ENCODE measurements around the gene TMEM171. TPM values are rescaled to one million over a fixed set of nuclear protein-coding genes. Genes with fewer than 3 reads are reported as not detected.

TMEM171 gene
- total and polyA plus RNA-seq, 8 donors, result 1.2 to 59.8 (median 8.0) TPM

- no peak overlapping the region for H3K4me3 ChIP-seq
- DNase-seq, result no peak
- no peak overlapping the region for H3K27ac ChIP-seq
- TF ChIP-seq POLR2A (IDR thresholded peaks at IDR 0.05) (no peak), POLR2AphosphoS5 (IDR thresholded peaks at IDR 0.05) (no peak), EP300 (IDR thresholded peaks at IDR 0.05) (no peak)
- TF ChIP-seq, protein P1, sequence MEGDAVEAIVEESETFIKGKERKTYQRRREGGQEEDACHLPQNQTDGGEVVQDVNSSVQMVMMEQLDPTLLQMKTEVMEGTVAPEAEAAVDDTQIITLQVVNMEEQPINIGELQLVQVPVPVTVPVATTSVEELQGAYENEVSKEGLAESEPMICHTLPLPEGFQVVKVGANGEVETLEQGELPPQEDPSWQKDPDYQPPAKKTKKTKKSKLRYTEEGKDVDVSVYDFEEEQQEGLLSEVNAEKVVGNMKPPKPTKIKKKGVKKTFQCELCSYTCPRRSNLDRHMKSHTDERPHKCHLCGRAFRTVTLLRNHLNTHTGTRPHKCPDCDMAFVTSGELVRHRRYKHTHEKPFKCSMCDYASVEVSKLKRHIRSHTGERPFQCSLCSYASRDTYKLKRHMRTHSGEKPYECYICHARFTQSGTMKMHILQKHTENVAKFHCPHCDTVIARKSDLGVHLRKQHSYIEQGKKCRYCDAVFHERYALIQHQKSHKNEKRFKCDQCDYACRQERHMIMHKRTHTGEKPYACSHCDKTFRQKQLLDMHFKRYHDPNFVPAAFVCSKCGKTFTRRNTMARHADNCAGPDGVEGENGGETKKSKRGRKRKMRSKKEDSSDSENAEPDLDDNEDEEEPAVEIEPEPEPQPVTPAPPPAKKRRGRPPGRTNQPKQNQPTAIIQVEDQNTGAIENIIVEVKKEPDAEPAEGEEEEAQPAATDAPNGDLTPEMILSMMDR (IDR thresholded peaks at IDR 0.05), result no peak
- H3K4me1 ChIP-seq, result no peaks in the 10 kb centered on the region
- H3K9me3 ChIP-seq, result no peaks in the 10 kb centered on the region
- 60 to 73% (median 68%) methylated on average over 14 to 15 of the region's 15 CpGs for WGBS, 5 donors
- intact Hi-C loops (cut with DNase I; ENCODE audit: low total_unique reads), result no loop called here
- peaks cover 0 to 42% (median 0%) of the 10 kb centered on the region in 3 donors for H3K27me3 ChIP-seq
- H3K36me3 ChIP-seq, result no peaks in the 10 kb centered on the region
Observed at GRCh38 chr5:73136055-73136562, 15.7 kb downstream of the TMEM171 start.

DNA sequence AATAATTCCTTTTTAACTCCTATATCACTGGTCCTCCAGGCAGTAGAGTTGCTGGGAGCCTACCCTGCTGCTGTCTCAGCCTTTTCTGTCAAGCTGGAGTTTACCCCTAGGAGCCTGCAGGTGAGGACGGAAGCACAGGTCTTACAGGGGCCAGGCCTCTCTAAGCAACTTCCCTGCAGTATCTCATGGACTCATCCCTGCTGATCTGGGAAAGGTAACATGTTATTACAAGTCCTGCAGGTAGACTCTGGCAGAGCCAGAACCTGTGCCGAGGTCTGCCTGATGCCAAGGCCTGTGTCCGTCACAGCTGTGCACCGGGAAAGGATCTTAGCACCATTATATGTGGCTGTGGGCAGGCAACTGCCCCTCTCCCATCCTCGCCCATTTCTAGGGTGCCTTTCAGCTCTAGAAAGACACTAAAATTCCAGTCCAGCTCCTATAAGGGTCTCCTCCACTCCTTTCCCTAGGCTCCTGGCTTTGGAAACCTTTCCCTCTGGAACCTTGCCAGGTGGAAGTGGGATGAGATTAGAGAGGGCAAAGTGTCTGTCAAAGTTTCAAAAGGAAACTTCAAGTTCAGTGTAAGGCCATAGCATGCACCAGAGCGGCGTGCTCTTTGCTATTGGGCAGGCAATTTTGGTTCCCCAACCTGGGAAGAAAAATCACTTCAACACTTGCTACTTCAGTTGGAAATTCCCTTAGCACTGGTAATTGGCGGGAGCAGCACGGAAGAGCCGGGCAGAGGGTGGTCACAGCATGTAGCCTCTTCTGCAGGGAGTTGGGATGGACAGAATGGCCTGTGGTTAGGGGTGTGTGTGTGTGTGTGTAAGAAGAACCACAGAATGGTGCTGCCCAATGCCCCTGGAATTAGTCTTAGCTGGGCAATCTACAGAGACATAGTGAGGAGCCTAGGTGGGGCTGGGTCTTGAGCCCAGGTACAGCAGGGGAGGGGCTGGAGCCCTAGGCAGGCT is 17.5 kb downstream of the TMEM171 start:
- Histone ChIP-seq H3K9me3 (no peaks in the 10 kb centered on the region), H3K36me3 (no peaks in the 10 kb centered on the region), H3K27ac (no peak overlapping the region), H3K4me1 (no peaks in the 10 kb centered on the region), H3K4me3 (no peak overlapping the region), H3K27me3 (peaks cover 0 to 42% (median 0%) of the 10 kb centered on the region in 3 donors)
- no peak for TF ChIP-seq POLR2AphosphoS5 (IDR thresholded peaks at IDR 0.05)
- TF ChIP-seq POLR2A (IDR thresholded peaks at IDR 0.05), result no peak
- TF ChIP-seq, protein P1 (IDR thresholded peaks at IDR 0.05), result no peak
- no peak for TF ChIP-seq EP300 (IDR thresholded peaks at IDR 0.05)
- WGBS, 5 donors, result 81 to 90% (median 84%) methylated on average over 7 to 10 of the region's 10 CpGs
- intact Hi-C loops (cut with DNase I; ENCODE audit: low total_unique reads), result no loop called here
- DNase-seq, result no peak

- Histone ChIP-seq H3K27ac (no peak overlapping the region), H3K9me3 (no peaks in the 10 kb centered on the region), H3K4me3 (no peak overlapping the region), H3K27me3 (peaks cover 0 to 42% (median 0%) of the 10 kb centered on the region in 3 donors), H3K4me1 (no peaks in the 10 kb centered on the region), H3K36me3 (no peaks in the 10 kb centered on the region)
- TF ChIP-seq EP300 (IDR thresholded peaks at IDR 0.05) (no peak), POLR2AphosphoS5 (IDR thresholded peaks at IDR 0.05) (no peak), POLR2A (IDR thresholded peaks at IDR 0.05) (no peak)
- TF ChIP-seq, protein P1 (IDR thresholded peaks at IDR 0.05), result no peak
- 66 to 87% (median 75%) methylated on average over 3 of the region's 3 CpGs for WGBS, 5 donors
- intact Hi-C loops (cut with DNase I; ENCODE audit: low total_unique reads), result no loop called here
- peak in 1 of 2 donors; percentile 27 for DNase-seq
Observed at GRCh38 chr5:73139485-73139884, 19.1 kb downstream of the TMEM171 start.

DNA sequence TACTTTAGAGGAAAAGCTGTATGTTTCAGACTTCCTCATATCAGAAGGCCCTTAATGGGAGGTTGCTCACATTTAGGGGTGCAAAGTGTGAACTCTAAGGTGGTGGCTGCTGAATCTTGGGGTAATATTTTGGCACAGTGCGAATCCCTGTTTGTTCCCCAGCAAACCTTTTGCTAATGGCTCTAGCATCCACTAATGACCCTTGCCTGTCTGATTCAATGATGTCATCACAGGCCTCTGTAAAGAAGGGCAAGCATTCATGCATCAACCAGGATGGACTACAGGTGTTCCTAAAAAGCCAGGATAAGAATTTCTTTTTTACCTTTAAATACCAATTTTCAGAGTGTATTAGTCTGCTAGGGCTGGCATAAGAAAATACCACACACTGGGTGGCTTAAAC is 20.4 kb downstream of the TMEM171 start:
- H3K27ac ChIP-seq, result no peak overlapping the region
- no peaks in the 10 kb centered on the region for H3K4me1 ChIP-seq
- H3K27me3 ChIP-seq, result peaks cover 0 to 31% (median 0%) of the 10 kb centered on the region in 3 donors
- no peak overlapping the region for H3K4me3 ChIP-seq
- no peaks in the 10 kb centered on the region for H3K9me3 ChIP-seq
- no peak for DNase-seq
- TF ChIP-seq EP300 (IDR thresholded peaks at IDR 0.05), result no peak
- TF ChIP-seq, protein P1 (IDR thresholded peaks at IDR 0.05), result no peak
- TF ChIP-seq POLR2AphosphoS5 (IDR thresholded peaks at IDR 0.05), result no peak
- TF ChIP-seq POLR2A (IDR thresholded peaks at IDR 0.05), result no peak
- no peaks in the 10 kb centered on the region for H3K36me3 ChIP-seq
- 85 to 100% (median 93%) methylated on average over 1 of the region's 1 CpG for WGBS, 5 donors
- intact Hi-C loops (cut with DNase I; ENCODE audit: low total_unique reads), result no loop called here
